HL-60 (cell line): ENCODE data around the gene RYR3.

Experiments
- DNase-seq, 2 experiments: peaks; one replicate each; pipeline ENCODE4 v3.0.0-alpha.2; 2010 to 2020; ENCODE audit warnings: low read depth in 1 of 2, low spot score in 1 of 2
- H3K27ac ChIP-seq: fragments of 250-450 bp; sonication (Bioruptor Pico); replicated peaks from 2 replicates; pipeline ENCODE4 v1.5.1; 2020; ENCODE audit warnings: mild to moderate bottlenecking, moderate library complexity
- H3K27me3 ChIP-seq: fragments of 250-450 bp; sonication (Bioruptor Pico); 2 replicates; pipeline ENCODE4 v1.5.1; 2021; ENCODE audit warnings: mild to moderate bottlenecking, moderate library complexity; ENCODE audit not compliant: insufficient read depth, poor library complexity, severe bottlenecking
- H3K4me3 ChIP-seq: replicated peaks from 2 replicates; pipeline ENCODE4 v1.5.1; 2011; ENCODE audit warnings: mild to moderate bottlenecking, control low read depth, low read length; ENCODE audit not compliant: insufficient read depth
- GABPA ChIP-seq: IDR thresholded peaks from 2 replicates; pipeline ENCODE4 v1.6.1; 2012; ENCODE audit warnings: low read depth
- POLR2AphosphoS5 ChIP-seq: IDR thresholded peaks from 2 replicates; pipeline ENCODE4 v1.6.1; 2012; ENCODE audit warnings: low read depth
- SPI1 ChIP-seq: IDR thresholded peaks from 2 replicates; pipeline ENCODE4 v1.6.1; 2012; ENCODE audit warnings: low read depth, mild to moderate bottlenecking, borderline replicate concordance
- TF ChIP-seq, protein P1 (sequence below): IDR thresholded peaks from 2 replicates; pipeline ENCODE4 v1.6.1; 2012; ENCODE audit warnings: low read depth; ENCODE audit not compliant: insufficient replicate concordance
- TF ChIP-seq, protein P2 (sequence below): IDR thresholded peaks from one replicate; pipeline ENCODE4 v1.5.1; 2011; ENCODE audit warnings: low read length, control low read depth, inconsistent platforms; ENCODE audit not compliant: insufficient read depth

Gene RYR3

DNA sequence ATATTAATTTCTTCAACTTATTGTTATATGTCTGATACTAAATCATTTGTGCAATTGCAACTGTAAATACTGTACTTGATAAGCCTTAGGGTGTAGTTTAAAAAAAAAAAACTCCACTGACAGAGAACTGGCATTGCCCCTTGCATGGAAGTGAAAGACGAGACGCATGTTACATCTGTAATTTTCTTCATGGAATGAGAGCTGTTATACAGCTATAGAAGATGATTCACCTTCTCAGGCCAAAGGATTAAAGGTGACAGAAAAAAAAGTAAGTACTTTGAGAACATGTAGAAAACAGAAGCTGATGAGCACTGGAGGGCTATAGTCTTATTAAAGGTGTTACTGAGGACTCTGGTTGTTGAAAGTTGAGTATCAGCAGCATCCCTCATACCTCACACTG is 16.1 kb downstream of the RYR3 start:
- no peak for DNase-seq
- Histone ChIP-seq H3K27ac (no peak overlapping the region), H3K27me3 (no peaks in the 10 kb centered on the region), H3K4me3 (no peak overlapping the region)
- no peak for TF ChIP-seq GABPA
- no peak for TF ChIP-seq POLR2AphosphoS5
- TF ChIP-seq SPI1, result no peak
- TF ChIP-seq, protein P1, sequence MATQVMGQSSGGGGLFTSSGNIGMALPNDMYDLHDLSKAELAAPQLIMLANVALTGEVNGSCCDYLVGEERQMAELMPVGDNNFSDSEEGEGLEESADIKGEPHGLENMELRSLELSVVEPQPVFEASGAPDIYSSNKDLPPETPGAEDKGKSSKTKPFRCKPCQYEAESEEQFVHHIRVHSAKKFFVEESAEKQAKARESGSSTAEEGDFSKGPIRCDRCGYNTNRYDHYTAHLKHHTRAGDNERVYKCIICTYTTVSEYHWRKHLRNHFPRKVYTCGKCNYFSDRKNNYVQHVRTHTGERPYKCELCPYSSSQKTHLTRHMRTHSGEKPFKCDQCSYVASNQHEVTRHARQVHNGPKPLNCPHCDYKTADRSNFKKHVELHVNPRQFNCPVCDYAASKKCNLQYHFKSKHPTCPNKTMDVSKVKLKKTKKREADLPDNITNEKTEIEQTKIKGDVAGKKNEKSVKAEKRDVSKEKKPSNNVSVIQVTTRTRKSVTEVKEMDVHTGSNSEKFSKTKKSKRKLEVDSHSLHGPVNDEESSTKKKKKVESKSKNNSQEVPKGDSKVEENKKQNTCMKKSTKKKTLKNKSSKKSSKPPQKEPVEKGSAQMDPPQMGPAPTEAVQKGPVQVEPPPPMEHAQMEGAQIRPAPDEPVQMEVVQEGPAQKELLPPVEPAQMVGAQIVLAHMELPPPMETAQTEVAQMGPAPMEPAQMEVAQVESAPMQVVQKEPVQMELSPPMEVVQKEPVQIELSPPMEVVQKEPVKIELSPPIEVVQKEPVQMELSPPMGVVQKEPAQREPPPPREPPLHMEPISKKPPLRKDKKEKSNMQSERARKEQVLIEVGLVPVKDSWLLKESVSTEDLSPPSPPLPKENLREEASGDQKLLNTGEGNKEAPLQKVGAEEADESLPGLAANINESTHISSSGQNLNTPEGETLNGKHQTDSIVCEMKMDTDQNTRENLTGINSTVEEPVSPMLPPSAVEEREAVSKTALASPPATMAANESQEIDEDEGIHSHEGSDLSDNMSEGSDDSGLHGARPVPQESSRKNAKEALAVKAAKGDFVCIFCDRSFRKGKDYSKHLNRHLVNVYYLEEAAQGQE, result no peak
- TF ChIP-seq, protein P2, sequence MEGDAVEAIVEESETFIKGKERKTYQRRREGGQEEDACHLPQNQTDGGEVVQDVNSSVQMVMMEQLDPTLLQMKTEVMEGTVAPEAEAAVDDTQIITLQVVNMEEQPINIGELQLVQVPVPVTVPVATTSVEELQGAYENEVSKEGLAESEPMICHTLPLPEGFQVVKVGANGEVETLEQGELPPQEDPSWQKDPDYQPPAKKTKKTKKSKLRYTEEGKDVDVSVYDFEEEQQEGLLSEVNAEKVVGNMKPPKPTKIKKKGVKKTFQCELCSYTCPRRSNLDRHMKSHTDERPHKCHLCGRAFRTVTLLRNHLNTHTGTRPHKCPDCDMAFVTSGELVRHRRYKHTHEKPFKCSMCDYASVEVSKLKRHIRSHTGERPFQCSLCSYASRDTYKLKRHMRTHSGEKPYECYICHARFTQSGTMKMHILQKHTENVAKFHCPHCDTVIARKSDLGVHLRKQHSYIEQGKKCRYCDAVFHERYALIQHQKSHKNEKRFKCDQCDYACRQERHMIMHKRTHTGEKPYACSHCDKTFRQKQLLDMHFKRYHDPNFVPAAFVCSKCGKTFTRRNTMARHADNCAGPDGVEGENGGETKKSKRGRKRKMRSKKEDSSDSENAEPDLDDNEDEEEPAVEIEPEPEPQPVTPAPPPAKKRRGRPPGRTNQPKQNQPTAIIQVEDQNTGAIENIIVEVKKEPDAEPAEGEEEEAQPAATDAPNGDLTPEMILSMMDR, result no peak

DNA sequence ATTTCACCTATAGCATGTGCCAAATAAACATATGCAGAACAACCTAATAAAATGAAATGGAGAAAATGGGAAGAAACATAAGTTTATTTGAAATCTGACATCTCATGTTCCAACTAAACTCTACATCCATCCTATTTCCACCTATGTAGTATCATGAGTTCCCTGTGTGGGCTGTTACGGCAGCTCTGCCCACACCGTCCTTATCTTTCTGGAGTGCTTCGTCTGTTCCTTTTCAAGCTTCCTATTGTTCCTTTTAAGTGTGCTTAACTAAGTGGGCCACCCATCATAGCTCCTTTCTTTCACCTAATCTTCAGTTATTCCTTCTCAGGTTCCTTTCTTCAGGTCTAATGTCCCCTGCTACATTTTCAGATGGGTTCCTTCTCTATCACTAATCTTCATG is 17.3 kb downstream of the RYR3 start:
- Histone ChIP-seq H3K27me3 (no peaks in the 10 kb centered on the region), H3K4me3 (no peak overlapping the region), H3K27ac (no peak overlapping the region)
- DNase-seq, result no peak
- TF ChIP-seq, protein P1, result no peak
- no peak for TF ChIP-seq SPI1
- no peak for TF ChIP-seq POLR2AphosphoS5
- TF ChIP-seq, protein P2, result no peak
- no peak for TF ChIP-seq GABPA

DNA sequence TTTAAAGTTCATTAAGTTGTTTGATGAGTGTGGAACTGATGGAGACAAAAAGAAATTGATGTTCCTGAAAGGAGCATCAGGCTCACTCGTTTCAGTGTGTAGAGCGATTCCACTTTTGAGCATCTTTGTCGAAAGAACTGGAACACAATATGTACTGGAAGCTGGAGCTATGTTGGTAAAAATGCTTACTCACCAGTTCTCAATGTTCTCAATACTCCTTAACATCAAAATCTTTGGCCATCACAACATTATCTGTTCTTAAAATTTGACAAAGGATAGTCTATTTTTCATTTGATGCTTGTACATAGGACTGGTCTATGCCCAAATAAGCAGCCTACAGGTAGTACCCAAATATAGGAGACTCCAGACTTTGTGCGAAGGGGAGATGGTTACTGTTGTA is 18.7 kb downstream of the RYR3 start:
- Histone ChIP-seq H3K27ac (no peak overlapping the region), H3K27me3 (no peaks in the 10 kb centered on the region), H3K4me3 (no peak overlapping the region)
- no peak for DNase-seq
- TF ChIP-seq, protein P2, result no peak
- TF ChIP-seq GABPA (no peak), POLR2AphosphoS5 (no peak), SPI1 (no peak)
- TF ChIP-seq, protein P1, result no peak
